Suprapubic skin (tissue), 3 donors: ENCODE data around the gene RCOR2.

Experiments used
- CTCF ChIP-seq, 2 donors: fragments of 200-600 bp in 1 of 2; fragments of 450-650 bp in 1 of 2; sonication (generic) in 1 of 2; IDR thresholded peaks; one replicate each; pipeline ENCODE4 v1.5.1; 2016 to 2019; ENCODE audit warnings: antibody characterized with exemption in 2 of 2, mild to moderate bottlenecking in 1 of 2, moderate library complexity in 1 of 2
- EP300 ChIP-seq: sonication (generic); formaldehyde crosslinking; IDR thresholded peaks from one replicate; pipeline ENCODE4 v1.6.1; 2017; ENCODE audit warnings: antibody characterized with exemption

DNA sequence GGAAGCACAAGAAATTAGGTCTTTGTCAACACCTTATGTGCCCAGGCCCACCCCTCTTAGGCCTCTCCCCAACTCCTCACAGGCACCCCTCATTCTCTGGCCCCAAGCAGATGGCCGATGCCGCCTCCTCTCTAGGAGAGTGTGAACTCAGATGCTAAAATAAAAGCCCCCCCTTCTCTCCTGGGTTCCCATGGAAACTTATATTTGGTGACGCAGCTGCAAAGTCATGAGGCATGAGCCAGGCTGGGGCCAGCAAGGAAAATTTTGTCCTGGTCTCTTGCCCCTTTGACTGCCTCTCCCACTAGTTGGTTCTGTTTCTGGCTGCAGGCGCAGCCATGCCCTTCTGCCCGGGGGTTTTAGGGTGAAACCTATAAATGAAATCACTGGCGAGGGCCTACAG is 11.8 kb downstream of the RCOR2 start:
- no peak for TF ChIP-seq CTCF (IDR thresholded peaks at IDR 0.05)
- no peak for TF ChIP-seq EP300
